Measurements from ENCODE around the gene SMAD6. TPM values are rescaled to one million over a fixed set of nuclear protein-coding genes. Genes with fewer than 3 reads are reported as not detected.

SMAD6 gene
- total RNA-seq, 4 donors from 2014 or later, result 2.9 to 7.0 (median 6.9) TPM

GRCh38 chr15:66770518-66771350 lies 68.7 kb downstream of the SMAD6 start:
- Histone ChIP-seq H3K4me3 (no peak overlapping the region), H3K9me3 (no peaks in the 10 kb centered on the region), H3K36me3 (no peaks in the 10 kb centered on the region), H3K4me1 (peaks cover 29% of the 10 kb centered on the region), H3K27ac (no peak overlapping the region), H3K27me3 (no peaks in the 10 kb centered on the region)
- 72% methylated on average over 14 of the region's 14 CpGs for WGBS
- no peak for DNase-seq (ENCODE audit: low spot score in 2 of 2)
- TF ChIP-seq, protein P1, sequence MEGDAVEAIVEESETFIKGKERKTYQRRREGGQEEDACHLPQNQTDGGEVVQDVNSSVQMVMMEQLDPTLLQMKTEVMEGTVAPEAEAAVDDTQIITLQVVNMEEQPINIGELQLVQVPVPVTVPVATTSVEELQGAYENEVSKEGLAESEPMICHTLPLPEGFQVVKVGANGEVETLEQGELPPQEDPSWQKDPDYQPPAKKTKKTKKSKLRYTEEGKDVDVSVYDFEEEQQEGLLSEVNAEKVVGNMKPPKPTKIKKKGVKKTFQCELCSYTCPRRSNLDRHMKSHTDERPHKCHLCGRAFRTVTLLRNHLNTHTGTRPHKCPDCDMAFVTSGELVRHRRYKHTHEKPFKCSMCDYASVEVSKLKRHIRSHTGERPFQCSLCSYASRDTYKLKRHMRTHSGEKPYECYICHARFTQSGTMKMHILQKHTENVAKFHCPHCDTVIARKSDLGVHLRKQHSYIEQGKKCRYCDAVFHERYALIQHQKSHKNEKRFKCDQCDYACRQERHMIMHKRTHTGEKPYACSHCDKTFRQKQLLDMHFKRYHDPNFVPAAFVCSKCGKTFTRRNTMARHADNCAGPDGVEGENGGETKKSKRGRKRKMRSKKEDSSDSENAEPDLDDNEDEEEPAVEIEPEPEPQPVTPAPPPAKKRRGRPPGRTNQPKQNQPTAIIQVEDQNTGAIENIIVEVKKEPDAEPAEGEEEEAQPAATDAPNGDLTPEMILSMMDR (IDR thresholded peaks at IDR 0.05), result no peak
- no peak for TF ChIP-seq POLR2AphosphoS5 (IDR thresholded peaks at IDR 0.05)
- no peak for TF ChIP-seq POLR2A (IDR thresholded peaks at IDR 0.05)
- TF ChIP-seq EP300 (IDR thresholded peaks at IDR 0.05), result no peak

DNA sequence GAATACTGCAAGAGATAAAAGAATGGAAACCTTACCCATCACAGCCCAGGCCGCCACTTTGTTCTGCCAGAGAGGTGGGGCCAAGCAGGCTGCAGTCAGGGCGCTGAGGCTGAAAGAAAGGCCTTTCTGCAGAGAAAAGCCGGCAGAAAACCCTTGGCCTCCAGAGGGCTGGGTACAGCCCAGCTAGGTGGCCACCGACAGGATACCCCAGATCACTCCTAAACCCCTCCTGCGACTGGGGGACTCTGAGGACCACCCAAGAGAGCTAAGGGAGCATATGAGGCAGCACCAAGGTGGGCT lies 69.3 kb downstream of the SMAD6 start:
- Histone ChIP-seq H3K36me3 (no peaks in the 10 kb centered on the region), H3K4me1 (peaks cover 24% of the 10 kb centered on the region), H3K9me3 (no peaks in the 10 kb centered on the region), H3K27ac (no peak overlapping the region), H3K27me3 (no peaks in the 10 kb centered on the region), H3K4me3 (no peak overlapping the region)
- 80% methylated on average over 5 of the region's 5 CpGs for WGBS
- TF ChIP-seq POLR2AphosphoS5 (IDR thresholded peaks at IDR 0.05), result no peak
- TF ChIP-seq, protein P1 (IDR thresholded peaks at IDR 0.05), result no peak
- no peak for DNase-seq (ENCODE audit: low spot score in 2 of 2)

GRCh38 chr15:66772604-66773128 lies 70.6 kb downstream of the SMAD6 start:
- Histone ChIP-seq H3K4me3 (no peak overlapping the region), H3K36me3 (no peaks in the 10 kb centered on the region), H3K27me3 (no peaks in the 10 kb centered on the region), H3K9me3 (no peaks in the 10 kb centered on the region), H3K4me1 (peaks cover 21% of the 10 kb centered on the region), H3K27ac (peak overlapping the region; percentile 18)
- TF ChIP-seq EP300 (IDR thresholded peaks at IDR 0.05), result no peak
- TF ChIP-seq, protein P1 (IDR thresholded peaks at IDR 0.05), result no peak
- TF ChIP-seq POLR2AphosphoS5 (IDR thresholded peaks at IDR 0.05), result no peak
- no peak for TF ChIP-seq POLR2A (IDR thresholded peaks at IDR 0.05)
- WGBS, result 66% methylated on average over 6 of the region's 7 CpGs
- DNase-seq (ENCODE audit: low spot score in 2 of 2), result no peak

DNA sequence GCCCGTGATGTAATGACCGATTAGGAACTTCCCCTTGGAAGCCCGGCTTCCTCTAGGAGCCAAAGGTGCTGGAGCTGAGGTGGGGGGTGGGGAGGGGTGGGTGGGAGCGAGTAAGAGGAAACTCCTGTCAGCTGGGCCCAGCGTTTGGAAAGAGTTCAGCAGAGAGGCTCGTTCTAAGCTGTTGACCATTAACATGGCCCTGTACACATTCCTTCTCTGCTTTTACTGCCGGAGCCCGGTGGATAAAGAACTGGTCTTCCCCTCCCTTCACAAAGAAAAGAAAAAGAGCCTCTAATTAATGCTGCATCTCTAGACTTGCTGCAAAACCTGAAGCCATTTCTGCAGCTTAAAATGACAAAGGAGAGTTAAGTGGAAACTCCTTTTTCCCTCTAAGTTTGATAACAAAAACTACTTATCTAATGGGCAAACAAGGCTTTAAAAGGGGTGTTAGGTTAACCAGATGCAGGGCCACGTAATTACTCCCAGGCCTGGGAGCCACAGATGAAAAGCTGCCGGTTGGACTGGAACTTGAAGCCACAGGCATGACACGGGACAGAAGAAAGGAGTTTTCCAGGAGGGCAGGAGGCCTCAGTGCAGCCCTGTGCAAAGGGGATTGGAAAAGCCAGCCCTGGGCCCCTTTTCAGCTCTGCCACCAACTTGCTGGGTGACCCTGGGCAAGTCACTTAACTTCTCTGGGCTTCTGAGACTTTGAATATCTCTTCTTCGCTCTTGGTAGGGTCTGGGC lies 71.3 kb downstream of the SMAD6 start:
- H3K4me1 ChIP-seq, result peaks cover 23% of the 10 kb centered on the region
- H3K27ac ChIP-seq, result peak overlapping the region; percentile 47
- TF ChIP-seq, protein P1 (IDR thresholded peaks at IDR 0.05), result no peak
- TF ChIP-seq EP300 (IDR thresholded peaks at IDR 0.05) (no peak), POLR2AphosphoS5 (IDR thresholded peaks at IDR 0.05) (no peak), POLR2A (IDR thresholded peaks at IDR 0.05) (no peak)
- no peak overlapping the region for H3K4me3 ChIP-seq
- no peaks in the 10 kb centered on the region for H3K9me3 ChIP-seq
- no peaks in the 10 kb centered on the region for H3K36me3 ChIP-seq
- WGBS, result 49% methylated on average over 12 of the region's 12 CpGs
- DNase-seq (ENCODE audit: low spot score in 2 of 2), result no peak
- H3K27me3 ChIP-seq, result no peaks in the 10 kb centered on the region
